Stomach smooth muscle (tissue), 2 donors: ENCODE measurements around the gene PGM5.

Source experiments
- H3K27ac ChIP-seq: one replicate; pipeline ENCODE4 v1.7.0; 2013; ENCODE audit warnings: mild to moderate bottlenecking, low read length, inconsistent platforms
- H3K27me3 ChIP-seq, 2 donors: one replicate each; pipeline ENCODE4 v1.7.0; 2013; ENCODE audit warnings: low read length in 2 of 2; ENCODE audit not compliant: insufficient read depth in 2 of 2, control insufficient read depth in 1 of 2
- H3K36me3 ChIP-seq, 2 donors: one replicate each; pipeline ENCODE4 v1.7.0; 2013; ENCODE audit warnings: low read length in 2 of 2; ENCODE audit not compliant: control insufficient read depth in 2 of 2, insufficient read depth in 2 of 2
- H3K4me1 ChIP-seq: one replicate; pipeline ENCODE4 v1.7.0; 2013; ENCODE audit warnings: low read length; ENCODE audit not compliant: control insufficient read depth, insufficient read depth
- H3K4me3 ChIP-seq, 2 donors: one replicate each; pipeline ENCODE4 v1.7.0; 2013; ENCODE audit warnings: low read length in 2 of 2
- H3K9ac ChIP-seq, 2 donors: one replicate each; pipeline ENCODE4 v1.7.0; 2013; ENCODE audit warnings: low read length in 2 of 2, mild to moderate bottlenecking in 1 of 2
- H3K9me3 ChIP-seq, 2 donors: one replicate each; pipeline ENCODE4 v1.7.0; 2013; ENCODE audit warnings: low read length in 2 of 2; ENCODE audit not compliant: control insufficient read depth in 2 of 2
- donor health status: healthy.
- donor health status: Pancreatic carcinoma.

PGM5 gene

DNA sequence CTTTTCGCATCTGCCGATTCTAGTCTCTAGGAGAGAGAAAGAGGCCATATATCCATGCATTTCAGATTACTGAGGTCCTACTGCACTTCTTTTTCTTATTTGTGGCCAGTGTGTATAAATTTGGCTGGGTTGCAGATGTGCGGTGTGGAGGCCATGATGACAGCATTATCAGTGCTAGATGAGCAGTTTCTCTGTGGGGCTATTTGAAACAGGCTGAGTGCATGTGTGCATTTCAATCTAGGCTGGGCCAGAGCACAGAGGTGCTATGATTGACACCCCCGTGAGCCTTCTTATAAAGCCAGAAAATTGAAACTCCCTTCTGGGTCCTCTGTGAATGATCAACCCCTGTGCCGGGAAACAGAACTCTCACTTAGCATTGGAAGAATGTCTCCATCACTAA lies 114.2 kb downstream of the PGM5 start:
- no peak overlapping the region for H3K9ac ChIP-seq
- peaks cover 2 to 6% of the 10 kb centered on the region in 2 donors for H3K36me3 ChIP-seq
- peak overlapping the region; percentile 1 for H3K27ac ChIP-seq
- no peaks in the 10 kb centered on the region for H3K27me3 ChIP-seq
- no peaks in the 10 kb centered on the region for H3K9me3 ChIP-seq
- H3K4me1 ChIP-seq = peaks cover 10% of the 10 kb centered on the region
- H3K4me3 ChIP-seq = no peak overlapping the region

DNA sequence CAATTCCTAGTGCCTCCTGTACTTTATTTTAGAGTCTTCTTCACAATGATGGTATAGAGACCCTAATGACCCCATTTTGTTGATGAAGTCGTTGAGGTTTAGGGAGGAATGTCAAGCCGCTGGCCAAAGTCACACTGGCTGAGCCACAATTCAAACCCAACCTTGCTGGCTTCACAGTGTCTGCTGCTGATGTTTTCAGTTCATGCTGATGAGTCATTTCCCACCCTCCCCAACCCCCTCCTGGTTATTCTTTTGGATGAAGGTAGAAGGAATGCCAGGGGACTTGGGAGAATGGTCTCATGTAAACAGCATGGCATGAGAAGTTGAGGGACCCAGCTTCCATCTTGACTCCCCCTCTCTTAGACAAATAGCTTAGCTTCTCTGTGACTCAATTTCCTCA lies 115.7 kb downstream of the PGM5 start:
- H3K27ac ChIP-seq = peak overlapping the region; percentile 47
- H3K27me3 ChIP-seq = no peaks in the 10 kb centered on the region
- no peak overlapping the region for H3K9ac ChIP-seq
- no peaks in the 10 kb centered on the region for H3K9me3 ChIP-seq
- peaks cover 24% of the 10 kb centered on the region for H3K4me1 ChIP-seq
- H3K36me3 ChIP-seq = peaks cover 0 to 2% of the 10 kb centered on the region in 2 donors
- H3K4me3 ChIP-seq = no peak overlapping the region

DNA sequence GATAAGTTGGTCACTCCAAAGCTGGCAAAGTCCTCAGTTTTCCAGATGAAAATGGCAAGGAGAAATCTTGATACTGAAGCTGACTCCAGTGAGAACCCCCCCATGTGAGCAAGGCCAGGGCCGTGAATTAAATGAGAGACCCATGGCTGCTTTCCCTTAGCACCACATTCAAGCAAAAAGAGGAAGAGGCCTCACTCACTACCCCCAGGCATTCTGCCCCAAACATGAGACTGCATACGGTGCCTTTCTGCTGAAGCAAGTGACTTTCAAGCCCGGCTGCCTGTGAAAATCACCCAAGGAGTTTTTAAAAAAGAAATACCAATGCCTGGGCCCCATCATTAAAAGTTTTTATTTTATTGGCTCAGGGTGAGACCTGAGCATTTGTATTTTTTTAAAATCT lies 117.4 kb downstream of the PGM5 start:
- Histone ChIP-seq H3K27ac (peak overlapping the region; percentile 49), H3K4me1 (peaks cover 33% of the 10 kb centered on the region), H3K9ac (no peak overlapping the region)

DNA sequence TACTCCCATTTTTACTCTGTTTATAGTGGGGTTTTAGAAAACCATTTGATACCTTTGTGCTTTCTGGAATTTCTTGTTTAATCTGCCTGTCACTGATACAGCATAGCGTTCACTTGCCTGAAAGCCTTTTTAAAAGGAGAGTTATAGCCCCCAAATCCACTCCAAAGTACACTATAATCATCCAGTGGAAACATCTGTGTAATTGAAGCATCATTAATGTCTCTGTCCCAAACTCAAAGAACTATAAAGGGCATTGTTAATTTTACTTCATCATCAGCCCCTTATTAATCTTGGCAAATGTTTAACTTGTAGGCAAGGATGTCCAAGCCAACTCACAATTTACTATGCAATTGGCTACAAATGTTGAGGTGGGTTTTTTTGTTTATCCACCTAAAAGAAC lies 120.0 kb downstream of the PGM5 start:
- Histone ChIP-seq H3K9me3 (no peaks in the 10 kb centered on the region), H3K4me1 (peaks cover 37% of the 10 kb centered on the region), H3K27ac (peak overlapping the region; percentile 76), H3K36me3 (peaks cover 7 to 8% of the 10 kb centered on the region in 2 donors), H3K4me3 (no peak overlapping the region), H3K27me3 (no peaks in the 10 kb centered on the region), H3K9ac (no peak overlapping the region)

More for the DNA sequence above, 117.4 kb downstream of the PGM5 start:
- Histone ChIP-seq H3K36me3 (peaks cover 0 to 2% of the 10 kb centered on the region in 2 donors), H3K9me3 (no peaks in the 10 kb centered on the region), H3K27me3 (no peaks in the 10 kb centered on the region), H3K4me3 (no peak overlapping the region)

DNA sequence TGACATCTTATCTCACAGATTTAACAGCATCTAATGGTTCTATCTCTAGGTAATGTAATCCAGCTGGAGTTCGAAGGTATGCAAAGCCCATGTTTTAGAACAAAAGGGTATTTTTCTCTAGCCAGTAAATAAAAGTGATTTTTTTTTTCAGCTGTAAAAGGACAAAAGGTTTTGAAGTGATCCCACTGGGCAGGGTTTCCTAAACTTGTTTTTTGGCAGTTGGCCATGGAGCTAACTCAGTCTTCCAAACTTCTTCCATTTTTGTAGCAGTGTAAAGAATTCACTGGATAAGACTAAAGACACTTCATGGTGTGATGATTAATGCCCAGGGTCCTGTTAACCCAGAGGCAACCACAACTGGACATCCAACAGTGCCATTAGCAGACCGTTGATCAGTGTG lies 120.4 kb downstream of the PGM5 start:
- Histone ChIP-seq H3K9me3 (no peaks in the 10 kb centered on the region), H3K36me3 (peaks cover 7 to 8% of the 10 kb centered on the region in 2 donors), H3K4me3 (peak overlapping the region in 1 of 2 donors; percentile 29), H3K27ac (peak overlapping the region; percentile 76), H3K27me3 (no peaks in the 10 kb centered on the region), H3K4me1 (peaks cover 35% of the 10 kb centered on the region), H3K9ac (no peak overlapping the region)

DNA sequence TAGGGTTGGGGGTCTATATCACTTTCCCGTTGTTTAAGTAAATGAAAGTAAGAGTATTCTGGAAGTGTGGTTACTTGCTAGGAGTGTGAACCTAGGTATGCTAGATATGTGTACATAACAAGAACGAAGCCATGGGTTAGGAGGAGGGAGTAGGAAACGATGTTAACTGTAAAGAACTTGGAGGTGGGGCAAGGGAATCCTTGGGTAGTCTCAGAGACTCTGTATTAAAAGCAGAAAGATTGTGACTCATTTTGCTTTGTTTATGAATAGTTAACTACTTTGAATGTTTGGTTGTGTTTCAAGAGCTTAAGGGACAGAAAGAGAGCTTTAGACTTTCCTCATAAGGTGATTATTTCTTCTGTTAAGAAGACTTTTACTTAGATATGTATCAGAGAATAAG lies 124.4 kb downstream of the PGM5 start:
- peak overlapping the region; percentile 32 for H3K27ac ChIP-seq
- no peaks in the 10 kb centered on the region for H3K27me3 ChIP-seq
- H3K4me3 ChIP-seq = no peak overlapping the region
- H3K9me3 ChIP-seq = peaks cover 0 to 5% of the 10 kb centered on the region in 2 donors
- H3K36me3 ChIP-seq = peaks cover 29 to 30% of the 10 kb centered on the region in 2 donors
- no peak overlapping the region for H3K9ac ChIP-seq
- peaks cover 28% of the 10 kb centered on the region for H3K4me1 ChIP-seq

DNA sequence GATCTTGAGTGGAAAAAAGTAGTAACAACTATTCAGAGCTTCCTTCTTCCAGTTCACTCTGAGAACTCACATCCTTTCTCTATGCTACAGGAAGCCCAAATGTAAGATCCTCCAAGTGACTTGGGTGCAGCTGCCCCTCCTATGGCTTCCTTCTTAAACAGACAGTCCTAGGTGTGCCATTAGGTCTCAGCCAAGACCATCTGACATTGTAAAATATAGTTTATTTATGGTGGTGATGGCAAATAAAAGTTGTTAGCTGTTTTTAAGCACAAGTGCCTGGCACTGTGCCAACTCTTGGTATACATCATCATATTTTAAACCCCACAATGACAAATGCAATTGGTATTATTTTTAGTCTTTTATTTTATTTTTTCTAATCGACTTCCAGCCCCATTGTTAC lies 126.1 kb downstream of the PGM5 start:
- H3K4me1 ChIP-seq = peaks cover 14% of the 10 kb centered on the region
- H3K36me3 ChIP-seq = peaks cover 39 to 41% of the 10 kb centered on the region in 2 donors
- H3K27me3 ChIP-seq = no peaks in the 10 kb centered on the region
- H3K27ac ChIP-seq = peak overlapping the region; percentile 65
- peaks cover 5 to 11% of the 10 kb centered on the region in 2 donors for H3K9me3 ChIP-seq
- no peak overlapping the region for H3K4me3 ChIP-seq
- H3K9ac ChIP-seq = no peak overlapping the region

DNA sequence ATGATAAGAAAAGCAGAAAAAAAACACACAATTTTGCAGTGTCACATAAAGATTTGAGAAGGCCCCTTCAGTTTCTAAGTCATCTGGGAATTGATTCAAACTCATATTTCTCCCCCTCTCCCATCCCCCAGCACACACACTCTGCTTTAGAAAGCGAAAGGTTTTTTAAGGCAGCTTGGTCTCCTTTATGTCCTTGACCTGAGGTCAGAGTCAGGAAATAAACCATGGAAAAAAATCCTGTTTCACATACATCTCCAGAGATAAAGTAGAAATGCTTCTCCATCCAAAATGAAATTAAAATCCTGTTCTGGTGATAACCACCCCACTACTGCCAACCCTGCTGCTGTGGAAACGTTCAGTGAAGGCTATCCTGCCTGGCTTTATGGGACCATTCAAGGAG lies 131.7 kb downstream of the PGM5 start:
- Histone ChIP-seq H3K4me3 (no peak overlapping the region), H3K27me3 (no peaks in the 10 kb centered on the region), H3K36me3 (peaks cover 42% of the 10 kb centered on the region in 2 donors), H3K9ac (no peak overlapping the region), H3K9me3 (peaks cover 5 to 11% of the 10 kb centered on the region in 2 donors), H3K27ac (peak overlapping the region; percentile 70), H3K4me1 (peaks cover 9% of the 10 kb centered on the region)

DNA sequence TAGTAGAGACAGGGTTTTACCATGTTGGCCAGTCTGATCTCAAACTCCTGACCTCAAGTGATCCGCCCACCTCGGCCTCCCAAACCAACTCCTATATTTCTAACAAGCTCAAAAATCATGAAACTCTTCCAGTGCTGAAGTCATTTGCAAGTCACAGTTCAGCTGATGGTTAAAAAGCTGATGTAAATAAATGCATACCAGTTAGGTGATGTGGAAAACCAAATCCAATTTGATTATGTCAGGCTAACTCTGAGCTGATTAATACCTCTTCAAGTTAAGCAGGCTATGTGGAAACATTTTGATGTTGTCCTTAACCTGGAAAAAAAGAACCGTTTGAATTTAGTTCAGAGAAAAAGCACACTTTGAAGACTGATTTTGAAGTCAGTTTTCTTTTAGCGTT lies 133.2 kb downstream of the PGM5 start:
- Histone ChIP-seq H3K36me3 (peaks cover 31 to 37% of the 10 kb centered on the region in 2 donors), H3K4me1 (peaks cover 24% of the 10 kb centered on the region), H3K9me3 (peaks cover 5 to 11% of the 10 kb centered on the region in 2 donors), H3K27ac (peak overlapping the region; percentile 70), H3K9ac (no peak overlapping the region), H3K27me3 (no peaks in the 10 kb centered on the region), H3K4me3 (no peak overlapping the region)

DNA sequence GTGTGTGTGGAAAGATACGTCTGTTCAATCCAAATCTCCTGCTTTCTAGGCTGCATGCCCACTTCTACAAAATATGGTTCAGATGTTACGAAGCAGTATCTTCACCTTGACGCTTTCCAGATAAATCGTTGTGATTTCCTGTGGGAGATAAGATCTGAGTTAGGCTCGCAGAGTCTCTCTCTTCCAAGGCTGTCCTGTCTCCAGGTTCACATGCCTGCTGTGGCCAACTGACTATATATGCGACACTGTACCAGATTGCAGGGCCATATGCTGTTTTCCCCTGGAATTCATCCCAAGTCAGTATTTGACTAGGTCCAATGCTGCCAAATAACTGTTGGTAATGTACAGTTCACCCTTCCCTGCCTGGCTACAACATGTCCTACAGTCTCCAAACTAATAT lies 136.4 kb downstream of the PGM5 start:
- peaks cover 9 to 18% of the 10 kb centered on the region in 2 donors for H3K36me3 ChIP-seq
- no peak overlapping the region for H3K9ac ChIP-seq

DNA sequence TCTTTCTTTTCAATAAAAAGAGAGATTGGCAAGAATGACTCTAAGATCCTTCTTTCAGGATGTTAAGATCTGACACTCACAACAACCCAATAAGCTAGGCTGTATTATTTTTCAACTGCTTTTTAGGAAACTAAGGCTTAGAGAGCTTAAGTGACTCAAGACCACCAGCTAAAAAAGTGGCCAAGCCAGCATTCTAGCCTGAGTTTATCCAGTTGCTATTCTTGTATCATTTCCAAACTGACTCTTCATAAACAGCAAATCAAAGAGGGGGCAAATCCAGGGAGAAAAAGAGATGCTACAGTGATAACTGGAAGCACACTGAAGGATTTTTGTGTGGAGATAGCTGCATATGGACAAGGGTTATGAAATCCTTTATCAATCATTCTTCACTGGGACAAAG lies 137.1 kb downstream of the PGM5 start:
- peak overlapping the region in 1 of 2 donors; percentile 7 for H3K9ac ChIP-seq
- H3K36me3 ChIP-seq = peaks cover 5 to 13% of the 10 kb centered on the region in 2 donors
- H3K4me1 ChIP-seq = peaks cover 29% of the 10 kb centered on the region
- no peak overlapping the region for H3K4me3 ChIP-seq
- H3K27ac ChIP-seq = peak overlapping the region; percentile 70
- no peaks in the 10 kb centered on the region for H3K9me3 ChIP-seq
- H3K27me3 ChIP-seq = no peaks in the 10 kb centered on the region

More for the DNA sequence above, 136.4 kb downstream of the PGM5 start:
- Histone ChIP-seq H3K27ac (peak overlapping the region; percentile 70), H3K9me3 (no peaks in the 10 kb centered on the region), H3K4me3 (no peak overlapping the region), H3K4me1 (peaks cover 28% of the 10 kb centered on the region), H3K27me3 (no peaks in the 10 kb centered on the region)
